Tibial nerve (tissue), 4 donors: ENCODE measurements around the gene MKRN2OS.

Source experiments
- EP300 ChIP-seq, 2 donors: sonication (generic); formaldehyde crosslinking; IDR thresholded peaks; one replicate each; pipeline ENCODE4 v1.6.1; 2017; ENCODE audit warnings: antibody characterized with exemption in 2 of 2, mild to moderate bottlenecking in 1 of 2
- POLR2A ChIP-seq, 2 donors: fragments of 450-650 bp; IDR thresholded peaks; one replicate each; pipeline ENCODE4 v1.6.1; 2017; ENCODE audit warnings: antibody characterized with exemption in 2 of 2, mild to moderate bottlenecking in 2 of 2, moderate library complexity in 2 of 2
- TF ChIP-seq, protein P1 (sequence below), 5 experiments: fragments of 200-600 bp in 3 of 5; fragments of 450-650 bp in 2 of 5; sonication (generic) in 3 of 5; IDR thresholded peaks; one replicate each; pipeline ENCODE4 v1.5.1; 2016 to 2019; ENCODE audit warnings: antibody characterized with exemption in 5 of 5, mild to moderate bottlenecking in 3 of 5, moderate library complexity in 2 of 5

DNA sequence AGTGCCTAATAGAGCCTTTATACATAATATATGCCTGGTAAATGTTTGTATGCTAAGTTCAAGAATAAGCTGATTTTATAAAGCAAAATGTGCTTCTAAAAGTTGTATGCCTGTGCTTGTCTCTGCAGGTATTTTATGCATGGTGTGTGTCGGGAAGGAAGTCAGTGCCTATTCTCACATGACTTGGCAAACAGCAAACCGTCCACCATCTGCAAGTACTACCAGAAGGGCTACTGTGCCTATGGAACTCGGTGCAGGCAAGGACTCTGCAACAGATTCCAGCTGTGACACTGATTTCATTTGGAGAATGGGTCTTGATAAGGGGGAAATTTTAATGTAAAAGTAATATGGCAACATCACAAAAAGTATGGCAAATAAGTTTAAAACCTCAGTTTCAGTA lies 23.4 kb upstream of the MKRN2OS start:
- TF ChIP-seq, protein P1, sequence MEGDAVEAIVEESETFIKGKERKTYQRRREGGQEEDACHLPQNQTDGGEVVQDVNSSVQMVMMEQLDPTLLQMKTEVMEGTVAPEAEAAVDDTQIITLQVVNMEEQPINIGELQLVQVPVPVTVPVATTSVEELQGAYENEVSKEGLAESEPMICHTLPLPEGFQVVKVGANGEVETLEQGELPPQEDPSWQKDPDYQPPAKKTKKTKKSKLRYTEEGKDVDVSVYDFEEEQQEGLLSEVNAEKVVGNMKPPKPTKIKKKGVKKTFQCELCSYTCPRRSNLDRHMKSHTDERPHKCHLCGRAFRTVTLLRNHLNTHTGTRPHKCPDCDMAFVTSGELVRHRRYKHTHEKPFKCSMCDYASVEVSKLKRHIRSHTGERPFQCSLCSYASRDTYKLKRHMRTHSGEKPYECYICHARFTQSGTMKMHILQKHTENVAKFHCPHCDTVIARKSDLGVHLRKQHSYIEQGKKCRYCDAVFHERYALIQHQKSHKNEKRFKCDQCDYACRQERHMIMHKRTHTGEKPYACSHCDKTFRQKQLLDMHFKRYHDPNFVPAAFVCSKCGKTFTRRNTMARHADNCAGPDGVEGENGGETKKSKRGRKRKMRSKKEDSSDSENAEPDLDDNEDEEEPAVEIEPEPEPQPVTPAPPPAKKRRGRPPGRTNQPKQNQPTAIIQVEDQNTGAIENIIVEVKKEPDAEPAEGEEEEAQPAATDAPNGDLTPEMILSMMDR (IDR thresholded peaks at IDR 0.05), result no peak
- TF ChIP-seq EP300 (IDR thresholded peaks at IDR 0.05) (no peak), POLR2A (IDR thresholded peaks at IDR 0.05) (no peak)
